Lower leg skin (tissue), 4 donors: Measurements from ENCODE around the gene SNX24. TPM values are rescaled to one million over a fixed set of nuclear protein-coding genes. Genes with fewer than 3 reads are reported as not detected.

Experiments
- DNase-seq, 2 donors: peaks; one replicate each; pipeline ENCODE4 v3.0.0-alpha.2; 2019; ENCODE audit warnings: low spot score in 2 of 2
- H3K4me3 ChIP-seq: fragments of 200-600 bp; sonication (generic); 2 replicates; pipeline ENCODE4 v1.5.1; 2017; ENCODE audit warnings: mild to moderate bottlenecking, low read depth; ENCODE audit not compliant: poor library complexity, severe bottlenecking
- POLR2A ChIP-seq, 2 donors: fragments of 450-650 bp; IDR thresholded peaks; one replicate each; pipeline ENCODE4 v1.6.1; 2016 to 2017; ENCODE audit warnings: antibody characterized with exemption in 2 of 2, mild to moderate bottlenecking in 1 of 2, moderate library complexity in 1 of 2
- WGBS, 2 donors: methylation state at CpG; one replicate each; pipeline ENCODE4 v1.1.5; 2018; 5-methylcytosine and 5-hydroxymethylcytosine counted together
- intact Hi-C: fragments of 100-400 bp; cut with DNase I; formaldehyde crosslinking; loops from one replicate; pipeline ENCODE4 v1.15.0; 2023; ENCODE audit warnings: low total_unique reads
- total RNA-seq, 4 donors: library from RNA; depleted of rRNA; stranded (reverse); fragments of >200 nt; gene quantifications; one replicate each; pipeline ENCODE4 v1.1.0, GENCODE V29; 2016
- TF ChIP-seq, protein P1 (sequence below), 3 donors: fragments of 450-650 bp; IDR thresholded peaks; one replicate each; pipeline ENCODE4 v1.5.1; 2016; ENCODE audit warnings: antibody characterized with exemption in 3 of 3, mild to moderate bottlenecking in 3 of 3, moderate library complexity in 2 of 3

Gene SNX24
- total RNA-seq, 4 donors from 2014 or later, result 20.1 to 28.1 (median 20.9) TPM

DNA sequence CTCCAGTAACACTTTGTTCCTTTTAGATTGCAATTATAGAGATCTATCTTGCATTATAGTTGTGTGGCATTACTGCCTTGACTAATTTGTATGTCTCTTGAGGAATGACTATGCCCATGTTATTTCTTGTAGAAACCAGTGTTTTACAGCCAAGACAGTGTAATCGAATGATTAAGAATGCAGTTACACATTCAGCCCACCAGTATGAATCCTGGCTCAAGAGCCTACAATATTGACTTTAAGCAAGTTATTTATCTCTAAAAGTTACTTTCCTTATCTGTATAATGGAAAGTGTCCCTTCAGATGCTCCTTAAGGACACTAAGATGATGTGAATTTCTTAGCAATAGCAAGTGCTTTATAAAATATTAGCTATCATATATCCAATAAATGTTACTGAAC, 9.7 kb upstream of the SNX24 start:
- intact Hi-C loops, result no loop called here
- DNase-seq, result no peak
- H3K4me3 ChIP-seq, result no peak overlapping the region
- TF ChIP-seq, protein P1, sequence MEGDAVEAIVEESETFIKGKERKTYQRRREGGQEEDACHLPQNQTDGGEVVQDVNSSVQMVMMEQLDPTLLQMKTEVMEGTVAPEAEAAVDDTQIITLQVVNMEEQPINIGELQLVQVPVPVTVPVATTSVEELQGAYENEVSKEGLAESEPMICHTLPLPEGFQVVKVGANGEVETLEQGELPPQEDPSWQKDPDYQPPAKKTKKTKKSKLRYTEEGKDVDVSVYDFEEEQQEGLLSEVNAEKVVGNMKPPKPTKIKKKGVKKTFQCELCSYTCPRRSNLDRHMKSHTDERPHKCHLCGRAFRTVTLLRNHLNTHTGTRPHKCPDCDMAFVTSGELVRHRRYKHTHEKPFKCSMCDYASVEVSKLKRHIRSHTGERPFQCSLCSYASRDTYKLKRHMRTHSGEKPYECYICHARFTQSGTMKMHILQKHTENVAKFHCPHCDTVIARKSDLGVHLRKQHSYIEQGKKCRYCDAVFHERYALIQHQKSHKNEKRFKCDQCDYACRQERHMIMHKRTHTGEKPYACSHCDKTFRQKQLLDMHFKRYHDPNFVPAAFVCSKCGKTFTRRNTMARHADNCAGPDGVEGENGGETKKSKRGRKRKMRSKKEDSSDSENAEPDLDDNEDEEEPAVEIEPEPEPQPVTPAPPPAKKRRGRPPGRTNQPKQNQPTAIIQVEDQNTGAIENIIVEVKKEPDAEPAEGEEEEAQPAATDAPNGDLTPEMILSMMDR (IDR thresholded peaks at IDR 0.05), result no peak
- no peak for TF ChIP-seq POLR2A (IDR thresholded peaks at IDR 0.05)
- 71 to 83% methylated on average over 1 of the region's 1 CpG for WGBS, 2 donors

DNA sequence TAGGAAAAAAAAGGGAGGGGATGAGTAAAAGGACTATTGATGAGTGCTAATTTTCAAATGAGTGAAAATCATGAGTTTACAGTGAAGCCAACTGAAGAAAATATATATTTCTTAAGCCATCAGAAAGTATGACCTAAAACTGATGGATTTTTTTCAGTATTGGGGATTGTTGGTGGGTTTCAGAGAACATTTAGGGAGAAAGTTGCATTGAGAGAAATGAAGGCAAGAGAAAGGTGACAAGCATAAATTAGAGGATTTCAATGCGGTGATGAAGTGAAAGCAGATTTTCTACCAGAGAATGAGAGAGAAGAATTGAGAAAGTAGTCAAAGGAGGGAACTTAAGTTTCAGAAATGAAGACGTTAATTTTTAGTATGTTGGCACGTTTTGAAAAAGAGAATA, 8.5 kb upstream of the SNX24 start:
- TF ChIP-seq, protein P1 (IDR thresholded peaks at IDR 0.05), result no peak
- no peak for TF ChIP-seq POLR2A (IDR thresholded peaks at IDR 0.05)
- no peak for DNase-seq
- WGBS, 2 donors, result 79% methylated on average over 3 of the region's 3 CpGs
- no peak overlapping the region for H3K4me3 ChIP-seq
- intact Hi-C loops, result no loop called here

DNA sequence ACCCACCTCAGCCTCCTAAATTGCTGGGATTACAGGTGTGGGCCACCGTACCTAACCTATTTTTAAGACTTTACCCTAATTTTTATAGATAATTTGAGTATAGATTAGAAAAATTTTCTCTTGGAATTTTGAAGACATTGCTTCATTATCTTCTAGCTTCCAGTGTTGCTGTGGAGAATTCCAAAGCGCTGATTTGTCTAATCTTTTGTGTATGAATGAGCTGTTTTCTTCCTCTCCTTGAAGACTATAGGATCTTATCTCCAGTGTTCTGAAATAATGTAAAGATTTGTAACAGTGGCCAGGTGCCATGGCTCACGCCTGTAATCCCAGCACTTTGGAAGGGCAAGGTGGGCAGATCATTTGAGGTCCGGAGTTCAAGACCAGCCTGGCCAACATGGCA, 5.7 kb upstream of the SNX24 start:
- DNase-seq, result no peak
- 96% methylated on average over 4 of the region's 4 CpGs for WGBS, 2 donors
- intact Hi-C loops, result no loop called here
- H3K4me3 ChIP-seq, result no peak overlapping the region
- TF ChIP-seq, protein P1 (IDR thresholded peaks at IDR 0.05), result no peak
- no peak for TF ChIP-seq POLR2A (IDR thresholded peaks at IDR 0.05)

DNA sequence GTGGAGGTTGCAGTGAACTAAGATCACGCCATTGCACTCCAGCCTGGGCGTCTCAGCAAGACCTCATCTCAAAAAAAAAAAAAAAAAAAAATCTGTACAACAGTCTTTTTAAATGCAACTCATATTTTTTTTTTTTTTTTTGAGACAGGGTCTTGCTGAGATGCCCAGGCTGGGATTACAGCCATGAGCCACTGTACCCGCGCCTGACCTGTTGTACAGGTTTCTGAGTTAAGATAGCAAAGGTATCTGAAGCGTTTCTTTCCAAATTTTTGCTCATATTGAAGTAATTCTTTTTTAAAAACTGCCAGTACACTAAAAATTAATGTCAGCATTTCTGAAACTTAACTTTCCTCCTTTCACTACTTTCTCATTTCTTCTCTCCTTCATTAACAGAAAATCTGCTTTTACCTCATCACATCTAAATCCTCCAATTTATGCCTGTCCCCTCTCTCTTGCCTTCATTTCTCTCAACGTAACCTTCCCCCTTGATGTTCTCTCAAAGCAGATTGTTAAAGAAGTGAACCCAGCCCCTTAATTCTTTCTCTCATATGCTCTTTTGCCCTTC, 3.3 kb upstream of the SNX24 start:
- no peak for DNase-seq
- intact Hi-C loops, result no loop called here
- no peak for TF ChIP-seq POLR2A (IDR thresholded peaks at IDR 0.05)
- TF ChIP-seq, protein P1 (IDR thresholded peaks at IDR 0.05), result no peak
- H3K4me3 ChIP-seq, result no peak overlapping the region
- WGBS, 2 donors, result 90 to 92% methylated on average over 6 of the region's 6 CpGs

DNA sequence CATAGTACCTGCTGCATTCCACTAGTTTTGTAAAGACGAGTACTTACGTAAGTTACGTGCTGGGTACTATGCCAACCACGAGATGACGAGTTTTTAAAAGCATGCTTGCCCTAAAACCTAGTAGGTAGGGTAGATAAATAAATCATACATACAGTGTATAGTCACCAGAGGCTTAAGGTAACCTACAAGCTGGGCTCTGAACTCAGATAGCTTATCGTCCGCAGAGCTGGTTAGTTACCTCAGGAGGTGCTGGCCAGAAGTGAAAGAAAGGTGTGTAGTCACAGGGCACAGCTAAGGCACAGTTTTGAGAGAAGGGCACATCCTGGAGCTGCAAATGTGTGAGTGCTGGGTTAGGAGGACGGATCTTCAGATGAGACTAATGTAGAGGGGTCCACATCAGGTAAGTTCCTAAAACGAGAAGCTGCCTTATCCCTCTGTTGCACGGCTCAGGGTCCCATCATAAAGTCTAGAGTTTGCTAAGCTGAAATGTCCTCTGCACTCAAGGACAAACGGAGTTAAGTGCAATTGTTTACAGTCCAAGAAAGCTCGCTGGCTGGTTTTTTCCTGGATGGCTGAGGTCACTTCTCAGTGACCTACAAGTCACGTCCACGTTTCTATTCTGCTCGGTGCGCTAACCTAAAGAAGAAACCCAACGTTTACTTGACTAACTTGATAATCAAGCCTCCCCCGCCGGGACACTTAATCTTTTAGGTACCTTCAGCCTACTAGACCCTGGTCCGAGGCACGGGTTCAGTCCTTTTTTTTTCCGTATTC, 1.1 kb upstream of the SNX24 start:
- peak overlapping the region; percentile 84 for H3K4me3 ChIP-seq
- WGBS, 2 donors, result 28 to 33% methylated on average over 22 of the region's 22 CpGs
- DNase-seq, result peak in 1 of 2 donors; percentile 32
- TF ChIP-seq POLR2A (IDR thresholded peaks at IDR 0.05), result no peak
- TF ChIP-seq, protein P1 (IDR thresholded peaks at IDR 0.05), result no peak
- intact Hi-C loops, result no loop called here
